ENCODE data around the gene TES.

GRCh38 chr7:116273918-116274301 lies 63.6 kb downstream of the TES start:
- no peak for TF ChIP-seq CTCF (IDR thresholded peaks at IDR 0.05)
- TF ChIP-seq POLR2A (IDR thresholded peaks at IDR 0.05): no peak

Measured in testis (tissue), 2 donors.